ENCODE measurements around the gene UMAD1.
A peak's percentile ranks its signal among the peaks of the same experiment; 100 is the strongest.

UMAD1 gene

DNA sequence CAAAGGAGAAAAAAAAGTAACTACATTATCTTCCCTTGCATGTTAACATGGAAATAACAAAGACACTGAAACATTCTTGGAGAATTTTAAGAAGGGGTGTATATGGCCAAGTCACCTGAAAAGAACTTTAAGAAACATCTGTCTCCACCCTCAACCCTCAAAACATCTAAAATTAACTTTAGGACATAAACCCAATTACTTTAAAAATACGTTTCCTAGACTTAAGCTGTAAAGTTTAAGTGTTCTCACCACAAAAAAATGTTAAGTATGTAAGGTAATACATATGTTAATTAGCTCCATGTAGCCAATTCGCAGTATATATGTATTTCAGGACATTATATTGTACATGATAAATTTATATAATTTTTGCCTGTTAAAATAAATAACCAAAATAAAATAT is 257.0 kb downstream of the UMAD1 start:
- FAIRE-seq = no peak

GRCh38 chr7:7897949-7898515 is 257.5 kb downstream of the UMAD1 start:
- FAIRE-seq = no peak

- FAIRE-seq = no peak
Observed at GRCh38 chr7:7902845-7903244, 262.3 kb downstream of the UMAD1 start.

DNA sequence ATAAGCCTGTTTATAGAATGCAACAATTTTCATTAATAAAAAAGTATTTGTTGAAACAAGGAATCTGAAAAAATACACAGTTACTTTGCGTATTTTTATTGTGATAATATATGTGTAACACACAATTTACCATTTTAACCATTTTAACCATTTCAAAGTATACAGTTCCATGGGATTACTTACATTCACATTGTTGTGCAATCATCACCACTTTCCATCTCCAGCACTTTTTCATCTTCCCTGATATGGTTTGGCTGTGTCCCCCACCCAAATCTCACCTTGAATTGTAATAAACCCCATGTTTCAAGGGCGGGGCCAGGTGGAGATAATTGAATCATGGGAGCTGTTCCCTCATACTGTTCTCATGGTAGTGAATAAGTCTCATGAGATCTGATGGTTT is 266.8 kb downstream of the UMAD1 start:
- no peak for FAIRE-seq

DNA sequence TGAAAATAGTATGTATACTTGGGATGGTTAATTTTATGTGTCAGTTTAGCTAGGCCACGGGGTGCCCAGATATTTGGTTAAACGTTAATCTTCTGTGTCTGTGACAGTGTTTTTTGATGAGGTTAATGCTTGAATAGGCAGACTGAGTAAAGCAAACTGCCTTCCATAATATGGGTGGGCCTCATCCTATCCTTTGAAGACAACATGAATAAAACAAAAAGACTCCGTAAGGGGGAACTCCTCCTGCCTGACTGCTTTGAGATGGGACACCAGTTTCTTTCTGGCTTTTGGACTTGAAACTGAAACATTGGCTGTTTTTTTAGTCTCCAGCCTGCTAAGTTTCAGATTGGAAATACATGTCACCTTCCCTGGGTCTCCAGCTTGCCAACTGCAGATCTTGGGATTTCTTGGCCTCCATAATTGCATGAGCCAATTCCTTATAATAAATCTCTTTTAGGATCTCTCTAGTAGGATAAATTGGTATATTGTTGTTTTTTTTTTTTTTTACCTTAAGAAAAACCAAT is 268.1 kb downstream of the UMAD1 start:
- no peak for FAIRE-seq

DNA sequence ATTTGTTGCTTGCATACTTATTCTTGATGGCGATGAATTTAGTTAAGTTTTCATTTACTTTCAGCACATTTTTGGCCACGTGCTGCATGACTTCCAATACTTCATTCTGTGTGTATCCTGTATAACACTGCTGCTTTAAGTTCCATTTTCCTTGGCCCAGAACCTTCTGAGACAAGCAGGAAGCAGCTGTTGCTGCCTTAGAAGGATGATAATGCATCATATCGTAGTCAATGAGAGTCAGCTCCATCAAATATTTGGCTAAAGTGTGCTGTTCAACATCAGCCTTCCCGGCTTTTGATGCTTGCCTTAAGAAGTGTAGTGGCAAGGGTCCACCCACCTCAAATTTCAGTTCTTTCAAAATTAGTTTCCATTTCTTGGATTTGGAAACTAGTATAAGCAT is 268.8 kb downstream of the UMAD1 start:
- FAIRE-seq = no peak

- no peak for FAIRE-seq
Observed at GRCh38 chr7:7911369-7912123, 271.0 kb downstream of the UMAD1 start.

- no peak for FAIRE-seq
Observed at GRCh38 chr7:7912937-7913336, 272.4 kb downstream of the UMAD1 start.

DNA sequence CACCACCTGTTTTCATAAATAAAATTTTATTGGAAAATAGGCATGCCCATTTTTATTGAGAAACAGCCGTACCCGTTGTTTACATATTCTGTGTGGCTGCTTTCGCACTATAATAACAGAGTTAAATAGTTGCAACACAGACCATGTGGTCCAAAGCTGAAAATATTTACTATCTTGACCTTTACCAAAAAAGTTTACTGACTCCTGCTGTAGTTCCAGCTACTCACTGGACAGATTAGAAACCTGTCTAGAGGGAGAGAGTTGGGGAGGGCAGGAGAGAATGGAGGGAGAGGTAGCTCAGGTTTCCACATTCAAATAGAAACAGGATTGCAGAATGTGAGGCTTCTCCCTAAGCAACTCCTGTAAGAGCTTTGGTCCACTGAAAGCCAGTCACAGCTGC is 273.0 kb downstream of the UMAD1 start:
- FAIRE-seq = peak; percentile 81

DNA sequence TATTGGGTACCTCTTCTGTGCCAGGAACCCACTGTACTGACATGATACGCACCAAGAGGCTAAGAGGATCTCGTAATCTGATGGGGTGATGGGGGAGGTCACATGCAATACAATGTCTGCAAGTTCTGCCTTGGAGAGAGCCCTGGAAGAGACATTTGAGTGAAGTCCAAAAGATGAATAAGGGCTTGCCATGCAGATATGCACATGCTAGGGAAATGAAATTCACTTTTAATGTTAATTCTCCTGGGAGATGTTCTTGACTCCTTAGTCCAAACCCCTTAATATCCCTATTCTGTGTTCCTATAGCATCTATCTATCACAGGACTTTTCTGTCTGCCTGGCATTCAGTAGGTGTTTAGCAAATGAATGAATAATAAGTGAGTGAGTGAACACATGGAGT is 274.0 kb downstream of the UMAD1 start:
- no peak for FAIRE-seq

DNA sequence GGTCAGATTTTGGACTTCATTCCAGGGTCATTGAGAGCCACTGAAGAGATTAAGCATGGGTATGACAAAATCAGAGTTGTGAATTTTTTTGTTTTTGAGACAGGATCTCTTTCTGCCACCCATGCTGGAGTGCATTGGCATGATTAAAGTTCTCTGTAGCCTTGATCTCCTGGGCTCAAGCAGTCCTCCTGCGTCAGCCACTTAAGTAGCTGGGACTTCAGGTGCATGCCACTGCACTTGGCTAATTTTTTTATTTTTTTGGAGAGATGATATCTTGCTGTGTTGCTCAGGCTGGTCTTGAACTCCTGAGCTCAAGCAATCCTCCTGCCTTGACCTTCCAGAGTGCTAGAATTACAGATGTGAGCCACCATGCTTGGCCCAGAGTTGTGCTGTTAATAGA is 275.5 kb downstream of the UMAD1 start:
- no peak for FAIRE-seq

GRCh38 chr7:7917593-7917992 is 277.0 kb downstream of the UMAD1 start:
- FAIRE-seq = no peak

GRCh38 chr7:7918736-7919448 is 278.3 kb downstream of the UMAD1 start:
- no peak for FAIRE-seq

DNA sequence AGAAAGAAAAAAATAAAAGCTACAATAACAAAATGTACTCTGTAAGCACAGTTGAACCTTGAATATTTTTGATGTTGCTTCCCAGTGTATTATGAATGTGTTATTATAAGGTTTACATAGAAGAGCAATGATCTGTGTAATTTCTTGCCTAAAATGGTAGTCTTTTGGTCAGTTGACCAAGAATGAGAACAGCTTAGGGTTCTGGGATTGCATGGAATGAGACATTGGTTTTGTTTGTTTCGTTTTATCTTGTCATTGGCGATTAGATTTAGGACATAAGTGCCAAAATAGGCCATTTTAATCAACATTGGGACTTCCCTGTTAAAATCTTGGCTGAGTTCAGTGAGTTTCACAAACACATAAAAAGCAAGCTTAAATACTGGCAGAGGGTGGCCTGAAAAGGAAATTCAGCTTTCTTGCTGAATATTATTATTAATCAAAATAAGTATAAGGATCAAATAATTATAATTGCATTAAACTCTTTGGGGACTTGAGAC is 278.9 kb downstream of the UMAD1 start:
- FAIRE-seq = no peak

GRCh38 chr7:7920056-7920455 is 279.5 kb downstream of the UMAD1 start:
- no peak for FAIRE-seq

DNA sequence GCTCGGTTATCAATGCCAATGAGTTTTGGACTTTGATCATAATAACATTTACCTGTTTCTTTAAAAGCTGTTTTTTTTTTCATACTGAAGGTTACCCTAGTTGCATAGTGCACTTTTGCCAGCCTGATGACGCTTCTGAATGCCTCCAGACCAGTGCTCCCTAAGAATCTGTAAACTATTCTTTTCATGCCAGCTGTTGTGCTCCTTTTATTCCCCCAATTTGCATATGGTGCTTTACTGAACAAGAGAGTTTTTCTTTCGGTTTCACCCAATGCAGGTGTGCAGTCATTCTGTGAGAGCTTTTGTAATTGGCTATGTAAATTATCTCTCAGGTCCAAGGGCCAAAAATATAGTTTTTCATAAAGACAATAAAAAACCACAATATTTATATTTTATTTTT is 279.9 kb downstream of the UMAD1 start:
- no peak for FAIRE-seq

DNA sequence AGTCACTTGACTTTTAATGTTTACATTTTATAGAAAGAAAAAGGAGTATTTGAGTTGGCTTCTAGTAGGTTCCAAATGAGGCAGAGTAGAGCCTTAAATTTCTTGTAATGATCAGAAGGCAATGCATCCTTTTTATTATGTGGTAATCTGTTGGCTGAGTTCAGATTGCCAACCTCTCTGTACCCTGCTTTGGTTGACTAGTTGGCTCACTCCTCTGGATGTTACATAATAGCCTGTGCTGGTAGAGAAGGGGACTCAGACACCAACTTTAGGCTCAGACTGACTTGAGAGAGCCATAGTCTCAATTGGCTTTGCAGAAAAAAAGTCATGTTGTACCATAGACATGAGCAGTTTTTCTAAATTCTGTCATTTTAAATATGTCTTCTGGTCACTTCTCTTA is 281.3 kb downstream of the UMAD1 start:
- no peak for FAIRE-seq

DNA sequence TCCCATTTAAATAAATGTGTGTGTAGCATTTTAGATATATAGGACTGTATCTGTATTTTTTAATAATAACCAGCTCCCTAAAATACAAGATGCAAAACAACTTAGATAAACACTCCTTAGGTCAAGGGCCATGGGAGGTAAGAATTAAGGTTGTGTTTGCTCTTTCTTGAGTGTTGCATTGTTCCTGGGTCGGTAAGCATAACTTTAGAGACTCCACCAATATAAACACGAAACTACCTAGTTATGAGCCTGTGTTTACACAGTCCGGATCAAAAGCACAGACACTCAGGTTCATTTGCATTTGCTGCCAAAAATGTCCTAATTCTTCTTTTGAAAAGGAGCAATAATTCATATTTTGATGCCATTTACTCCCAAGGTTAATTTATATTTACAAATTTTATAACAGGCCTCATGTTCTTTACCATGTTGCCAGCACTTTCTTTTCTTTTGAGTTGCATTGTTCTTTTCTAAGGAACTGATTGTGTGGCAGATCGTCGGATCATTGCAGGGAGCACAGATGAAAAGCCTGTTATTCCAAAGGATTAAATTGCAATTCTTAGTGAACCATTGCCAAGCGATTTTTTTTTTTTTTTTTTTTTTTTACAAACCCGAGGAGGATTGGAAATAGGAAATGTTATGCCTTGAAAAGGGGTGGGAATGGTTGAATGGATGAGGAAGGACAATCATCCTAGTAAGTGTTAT is 282.3 kb downstream of the UMAD1 start:
- no peak for FAIRE-seq

- no peak for FAIRE-seq
Observed at GRCh38 chr7:7923818-7924217, 283.3 kb downstream of the UMAD1 start.

GRCh38 chr7:7924303-7924702 is 283.8 kb downstream of the UMAD1 start:
- no peak for FAIRE-seq
